H1 (cell line): ENCODE data around the gene SLC5A9. TPM values are rescaled to one million over a fixed set of nuclear protein-coding genes. Genes with fewer than 3 reads are reported as not detected.

ENCODE experiments used
- CTCF ChIA-PET: fragments of 300-600 bp; sonication (Branson Sonifier 250); formaldehyde crosslinking; loops from one replicate; lab custom pipeline; 2021; ENCODE audit not compliant: partially characterized antibody; lab: Charles Lee
- POLR2A ChIA-PET: fragments of 300-600 bp; sonication (Branson Sonifier 250); formaldehyde crosslinking; loops from one replicate; lab custom pipeline; 2021; ENCODE audit warnings: inconsistent platforms; ENCODE audit not compliant: partially characterized antibody; lab: Charles Lee
- DNase-seq, 2 experiments: peaks; one replicate each; pipeline versions ENCODE4 v3.0.0 to v3.0.0-alpha.2; 2010 to 2022; ENCODE audit warnings: low spot score in 2 of 2, low read depth in 1 of 2, mixed read lengths in 1 of 2
- FAIRE-seq: peaks from 2 replicates; lab custom pipeline; 2011; peaks lifted over from hg19 to GRCh38; lab: Jason Lieb, UNC
- H2AFZ ChIP-seq: 2 replicates; pipeline ENCODE4 v1.8.1; 2012; ENCODE audit warnings: low read length, inconsistent platforms
- H2AK5ac ChIP-seq: 2 replicates; pipeline ENCODE4 v1.6.1; 2013; ENCODE audit warnings: low read depth, low read length
- H2BK120ac ChIP-seq: replicated peaks from 2 replicates; pipeline ENCODE3; 2013; ENCODE audit warnings: low read depth, low read length, inconsistent platforms
- H2BK12ac ChIP-seq: 2 replicates; pipeline ENCODE4 v1.6.1; 2013; ENCODE audit warnings: low read depth, low read length
- H2BK15ac ChIP-seq: 2 replicates; pipeline ENCODE4 v1.6.1; 2013; ENCODE audit warnings: low read length
- H2BK20ac ChIP-seq: 2 replicates; pipeline ENCODE4 v1.6.1; 2013; ENCODE audit warnings: low read length
- H2BK5ac ChIP-seq: 2 replicates; pipeline ENCODE4 v1.6.1; 2013; ENCODE audit warnings: low read depth, low read length
- H3K14ac ChIP-seq: 2 replicates; pipeline ENCODE4 v1.6.1; 2013; ENCODE audit warnings: inconsistent platforms; ENCODE audit not compliant: insufficient read length
- H3K18ac ChIP-seq: 2 replicates; pipeline ENCODE4 v1.6.1; 2013; ENCODE audit warnings: low read length; ENCODE audit errors: extremely low read depth
- H3K23ac ChIP-seq: 2 replicates; pipeline ENCODE4 v1.6.1; 2013; ENCODE audit warnings: inconsistent platforms; ENCODE audit not compliant: insufficient read length
- H3K23me2 ChIP-seq: 2 replicates; pipeline ENCODE4 v1.6.1; 2013; ENCODE audit warnings: low read depth, low read length
- H3K27ac ChIP-seq: 2 replicates; pipeline ENCODE4 v1.6.1; 2011; ENCODE audit warnings: low read depth, low read length, inconsistent platforms
- H3K27me3 ChIP-seq, 4 experiments: replicated peaks in 1 of 4; 1 replicate in 1 of 4; 2 replicates in 3 of 4; pipeline versions ENCODE4 v1.6.1 to v1.8.1; 2011 to 2013; ENCODE audit warnings: low read length in 3 of 4, mild to moderate bottlenecking in 3 of 4, inconsistent platforms in 2 of 4, mixed read lengths in 2 of 4, moderate library complexity in 1 of 4; ENCODE audit not compliant: control insufficient read depth in 3 of 4, insufficient read depth in 3 of 4; ENCODE audit errors: extremely low read depth in 1 of 4
- H3K36me3 ChIP-seq, 4 experiments: 2 replicates each; pipeline versions ENCODE4 v1.6.1 to v1.8.1; 2011 to 2013; ENCODE audit warnings: mild to moderate bottlenecking in 4 of 4, low read length in 3 of 4, moderate library complexity in 2 of 4, control low read depth in 1 of 4, inconsistent platforms in 1 of 4; ENCODE audit not compliant: insufficient read depth in 4 of 4, control insufficient read depth in 2 of 4
- H3K4ac ChIP-seq: replicated peaks from 2 replicates; pipeline ENCODE3; 2013; ENCODE audit warnings: low read length, low read depth, mixed read lengths, inconsistent platforms; ENCODE audit not compliant: insufficient read length
- H3K4me1 ChIP-seq, 4 experiments: replicated peaks in 1 of 4; 1 replicate in 1 of 4; 2 replicates in 3 of 4; pipeline versions ENCODE4 v1.6.1 to v1.8.1; 2011 to 2013; ENCODE audit warnings: low read length in 3 of 4, inconsistent platforms in 2 of 4, mixed read lengths in 1 of 4; ENCODE audit not compliant: insufficient read depth in 4 of 4, control insufficient read depth in 3 of 4
- H3K4me2 ChIP-seq, 2 experiments: 2 replicates each; pipeline versions ENCODE4 v1.6.1 to v1.8.1; 2011 to 2013; ENCODE audit warnings: low read depth in 2 of 2, low read length in 2 of 2, control low read depth in 1 of 2, inconsistent platforms in 1 of 2, mild to moderate bottlenecking in 1 of 2; ENCODE audit not compliant: insufficient read depth in 1 of 2
- H3K4me3 ChIP-seq, 4 experiments: fragments of 200-600, 300-600 bp in 1 of 4; sonication (generic), shearing (Covaris generic), sonication (Bioruptor Twin) in 1 of 4; 2 replicates each; pipeline versions ENCODE4 v1.5.1 to v1.8.1; 2011 to 2016; ENCODE audit warnings: low read length in 4 of 4, low read depth in 3 of 4, control low read depth in 2 of 4, inconsistent platforms in 2 of 4, mild to moderate bottlenecking in 2 of 4, mixed read lengths in 1 of 4, moderate library complexity in 1 of 4; ENCODE audit not compliant: insufficient read depth in 2 of 4; ENCODE audit errors: extremely low read depth in 1 of 4
- H3K56ac ChIP-seq: replicated peaks from 2 replicates; pipeline ENCODE3; 2013; ENCODE audit warnings: low read depth, mild to moderate bottlenecking, mixed read lengths, low read length, inconsistent platforms; ENCODE audit not compliant: insufficient read length
- H3K79me1 ChIP-seq: 2 replicates; pipeline ENCODE4 v1.6.1; 2013; ENCODE audit warnings: low read depth, low read length, control low read depth
- H3K79me2 ChIP-seq, 2 experiments: 2 replicates each; pipeline versions ENCODE4 v1.6.1 to v1.8.1; 2012 to 2013; ENCODE audit warnings: low read length in 2 of 2, mild to moderate bottlenecking in 2 of 2, inconsistent platforms in 1 of 2; ENCODE audit not compliant: insufficient read depth in 2 of 2, control insufficient read depth in 1 of 2
- H3K9ac ChIP-seq, 4 experiments: replicated peaks in 1 of 4; 1 replicate in 1 of 4; 2 replicates in 3 of 4; pipeline versions ENCODE4 v1.6.1 to v1.8.1; 2011 to 2013; ENCODE audit warnings: low read depth in 3 of 4, low read length in 3 of 4, control low read depth in 2 of 4, mild to moderate bottlenecking in 2 of 4, moderate library complexity in 2 of 4, inconsistent platforms in 1 of 4; ENCODE audit errors: extremely low read depth in 1 of 4
- H3K9me3 ChIP-seq, 2 experiments: 2 replicates each; pipeline versions ENCODE4 v1.6.1 to v1.8.1; 2012 to 2013; ENCODE audit warnings: mild to moderate bottlenecking in 2 of 2, moderate library complexity in 2 of 2, control low read depth in 1 of 2, inconsistent platforms in 1 of 2, low read depth in 1 of 2, low read length in 1 of 2, mixed read lengths in 1 of 2; ENCODE audit not compliant: insufficient read depth in 2 of 2
- H4K20me1 ChIP-seq, 2 experiments: replicated peaks in 1 of 2; 2 replicates each; pipeline versions ENCODE3 to v1.8.1; 2011 to 2013; ENCODE audit warnings: inconsistent platforms in 2 of 2, low read length in 2 of 2, mild to moderate bottlenecking in 1 of 2; ENCODE audit not compliant: insufficient read depth in 2 of 2, control insufficient read depth in 1 of 2
- H4K5ac ChIP-seq: 2 replicates; pipeline ENCODE4 v1.6.1; 2013; ENCODE audit warnings: low read length, low read depth, mixed read lengths, inconsistent platforms; ENCODE audit not compliant: insufficient read length
- H4K8ac ChIP-seq: 2 replicates; pipeline ENCODE4 v1.8.0; 2013; ENCODE audit warnings: mild to moderate bottlenecking, moderate library complexity, low read length, inconsistent platforms; ENCODE audit not compliant: insufficient read depth; ENCODE audit errors: extremely low read depth
- H4K91ac ChIP-seq: replicated peaks from 2 replicates; pipeline ENCODE3; 2013; ENCODE audit warnings: low read length, mixed read lengths, inconsistent platforms; ENCODE audit not compliant: insufficient read length
- BCL11A ChIP-seq, 2 experiments: IDR thresholded peaks; one replicate each; pipeline ENCODE4 v1.6.1; 2011; ENCODE audit warnings: low read depth in 2 of 2, low read length in 2 of 2, mild to moderate bottlenecking in 2 of 2
- CHD2 ChIP-seq: IDR thresholded peaks from 2 replicates; pipeline ENCODE4 v1.6.1; 2012; ENCODE audit warnings: low read length, improper control_type of control experiment
- FOSL1 ChIP-seq: IDR thresholded peaks from 2 replicates; pipeline ENCODE4 v1.6.1; 2011; ENCODE audit warnings: mild to moderate bottlenecking, low read depth, low read length, moderate library complexity; ENCODE audit not compliant: insufficient read depth
- GABPA ChIP-seq: IDR thresholded peaks from 2 replicates; pipeline ENCODE4 v1.6.1; 2011; ENCODE audit warnings: mild to moderate bottlenecking, low read length, moderate library complexity, borderline replicate concordance; ENCODE audit not compliant: insufficient read depth
- NANOG ChIP-seq: IDR thresholded peaks from 2 replicates; pipeline ENCODE4 v1.6.1; 2011; ENCODE audit warnings: low read length, low read depth, mild to moderate bottlenecking, inconsistent platforms; ENCODE audit not compliant: insufficient read depth, poor library complexity, severe bottlenecking
- RAD21 ChIP-seq, 2 experiments: IDR thresholded peaks in 1 of 2; conservative IDR thresholded peaks in 1 of 2; 2 replicates each; pipeline ENCODE4 v1.6.1; 2011; ENCODE audit warnings: low read depth in 2 of 2, low read length in 2 of 2, improper control_type of control experiment in 1 of 2, inconsistent platforms in 1 of 2, mild to moderate bottlenecking in 1 of 2, moderate library complexity in 1 of 2
- RBBP5 ChIP-seq: IDR thresholded peaks from 2 replicates; pipeline ENCODE4 v1.7.1; 2012; ENCODE audit warnings: low read depth, mild to moderate bottlenecking, inconsistent platforms, low read length, moderate library complexity, borderline replicate concordance
- RNF2 ChIP-seq: fragments of 200-900, 300-1000 bp; sonication (generic); IDR thresholded peaks from 2 replicates; pipeline ENCODE4 v1.7.1; 2016; ENCODE audit warnings: borderline replicate concordance, low read depth, mild to moderate bottlenecking, antibody characterized with exemption, low read length; ENCODE audit not compliant: poor library complexity, severe bottlenecking; ENCODE audit errors: missing control alignments
- SRF ChIP-seq: IDR thresholded peaks from 2 replicates; pipeline ENCODE4 v1.6.1; 2011; ENCODE audit warnings: mild to moderate bottlenecking, low read depth, low read length, moderate library complexity
- WGBS, 2 experiments: shearing (Covaris generic) in 1 of 2; methylation state at CpG; one replicate each; pipeline versions ENCODE4 v1.1.6 to v1.1.7; 2013 to 2015; ENCODE audit warnings: low lambda C conversion rate in 2 of 2, mixed read lengths in 2 of 2, inconsistent platforms in 1 of 2, low coverage in 1 of 2, missing lambda C conversion rate in 1 of 2; ENCODE audit not compliant: insufficient replicate concordance in 2 of 2, insufficient coverage in 1 of 2, insufficient read length in 1 of 2; ENCODE audit errors: extremely low coverage in 1 of 2, missing lambda C conversion rate in 1 of 2; 5-methylcytosine and 5-hydroxymethylcytosine counted together
- polyA plus RNA-seq, 7 experiments: library from polyadenylated mRNA; depleted of rRNA in 3 of 7; stranded (reverse) in 5 of 7; unstranded in 2 of 7; fragments of >200 nt in 5 of 7; fragments of 200-250 nt in 2 of 7; gene quantifications; 1 replicate in 5 of 7; 2 replicates in 1 of 7; 4 replicates in 1 of 7; pipeline versions ENCODE4 v1.2.1 to v1.2.3, GENCODE V29; 2011 to 2013; ENCODE audit warnings: missing spikeins in 2 of 7, mixed read lengths in 2 of 7
- total RNA-seq: library from RNA; stranded (reverse); fragmentation: NEBNext Ultra II Directional; extraction: Animal tissue kit (Norgen Biotek cat#: 25700); gene quantifications from 2 replicates; pipeline ENCODE4 v1.2.1, GENCODE V29; 2021
- TF ChIP-seq, protein P1 (sequence below): IDR thresholded peaks from 2 replicates; pipeline ENCODE4 v1.6.1; 2011; ENCODE audit warnings: low read length, improper control_type of control experiment
- TF ChIP-seq, protein P2 (sequence below): IDR thresholded peaks from 2 replicates; pipeline ENCODE4 v1.6.1; 2012; ENCODE audit warnings: inconsistent platforms

Gene SLC5A9
- total and polyA plus RNA-seq, 2 of the 8 experiments (the other 6 are each of a cell fraction or from before 2014, with no cell fraction given), result 0.03 TPM; not detected in 1

DNA sequence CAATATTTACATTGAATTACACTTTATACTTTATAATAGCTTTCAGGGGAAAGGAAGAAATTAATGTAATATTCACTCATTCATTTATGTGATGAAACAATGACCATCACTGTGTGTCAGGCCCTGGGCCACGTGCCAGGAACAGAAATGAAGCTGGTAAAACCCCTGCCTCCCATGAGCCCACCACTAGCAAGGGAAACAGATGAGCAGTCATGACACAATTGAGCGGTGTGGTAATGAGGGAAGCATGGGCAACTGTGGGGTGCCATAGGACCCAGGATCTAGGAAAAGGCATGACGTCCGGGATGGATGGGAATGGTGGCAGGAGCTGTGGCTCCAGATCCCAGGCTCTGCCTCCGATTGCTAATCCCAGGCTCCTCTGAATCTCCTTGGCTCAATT lies 17.0 kb upstream of the SLC5A9 start:
- Histone ChIP-seq H2BK12ac (no peak overlapping the region), H3K23me2 (0 out of 2 replicates have a peak, but pooled peaks cover 2% of the 10 kb centered on the region), H3K27ac (no peak overlapping the region), H2BK20ac (no peak overlapping the region), H3K9me3 (no peaks in the 10 kb centered on the region), H2BK15ac (0 out of 2 replicates have a peak overlapping the region, but pooled peaks have one; percentile 63), H3K79me2 (no peaks in the 10 kb centered on the region), H3K36me3 (no peaks in the 10 kb centered on the region), H3K4me2 (no peak overlapping the region), H3K4ac (no peak overlapping the region), H3K4me3 (no peak overlapping the region), H3K23ac (no peak overlapping the region), H3K4me1 (peaks cover 0 to 10% (median 6%) of the 10 kb centered on the region in 4 experiments; a peak in 4 of 7 replicates), H2AK5ac (no peak overlapping the region), H4K8ac (no peak overlapping the region), H3K9ac (no peak overlapping the region), H4K20me1 (no peaks in the 10 kb centered on the region), H3K27me3 (no peaks in the 10 kb centered on the region; a peak in 1 of 7 replicates), H2AFZ (no peak overlapping the region), H4K91ac (no peak overlapping the region), H4K5ac (no peak overlapping the region), H3K56ac (no peak overlapping the region), H2BK5ac (no peak overlapping the region), H3K79me1 (no peaks in the 10 kb centered on the region), H2BK120ac (no peak overlapping the region), H3K14ac (no peak overlapping the region), H3K18ac (peak overlapping the region; percentile 41; the same call in 1 of the 2 replicates)
- POLR2A ChIA-PET, result no interaction called here
- no peak for DNase-seq
- no peak for FAIRE-seq
- CTCF ChIA-PET, result interaction anchor here (0.7 to 8.2 kb wide), 13 partner anchors 9 to 467 kb away, joined by 3 to 121 read pairs (median 8); partner anchors contain the start of gene SLC5A9
- WGBS, 2 experiments, result 93% methylated on average over 5 of the region's 5 CpGs; no CpG with 5 or more reads in 1 of the 2 experiments
- TF ChIP-seq, protein P1, sequence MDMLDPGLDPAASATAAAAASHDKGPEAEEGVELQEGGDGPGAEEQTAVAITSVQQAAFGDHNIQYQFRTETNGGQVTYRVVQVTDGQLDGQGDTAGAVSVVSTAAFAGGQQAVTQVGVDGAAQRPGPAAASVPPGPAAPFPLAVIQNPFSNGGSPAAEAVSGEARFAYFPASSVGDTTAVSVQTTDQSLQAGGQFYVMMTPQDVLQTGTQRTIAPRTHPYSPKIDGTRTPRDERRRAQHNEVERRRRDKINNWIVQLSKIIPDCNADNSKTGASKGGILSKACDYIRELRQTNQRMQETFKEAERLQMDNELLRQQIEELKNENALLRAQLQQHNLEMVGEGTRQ, result no peak
- TF ChIP-seq BCL11A (IDR thresholded peaks at IDR 0.05; ENCODE audit: low read depth in 2 of 2, low read length in 2 of 2) (no peak), RNF2 (no peak), FOSL1 (no peak), NANOG (no peak), CHD2 (no peak), RBBP5 (no peak), RAD21 (IDR thresholded peaks at IDR 0.05 in 1 of 2, conservative IDR thresholded peaks at IDR 0.05 in 1 of 2; ENCODE audit: low read depth in 2 of 2, low read length in 2 of 2) (no peak), SRF (no peak), GABPA (no peak)
- TF ChIP-seq, protein P2, sequence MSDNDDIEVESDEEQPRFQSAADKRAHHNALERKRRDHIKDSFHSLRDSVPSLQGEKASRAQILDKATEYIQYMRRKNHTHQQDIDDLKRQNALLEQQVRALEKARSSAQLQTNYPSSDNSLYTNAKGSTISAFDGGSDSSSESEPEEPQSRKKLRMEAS, result no peak
